Neural progenitor cell (in vitro differentiated cells): ENCODE measurements around the gene REV3L.

Source experiments
- EZH2phosphoT487 ChIP-seq: fragments of 200-600 bp; sonication (generic); IDR thresholded peaks from 2 replicates; pipeline ENCODE4 v1.6.1; 2017; ENCODE audit warnings: antibody characterized with exemption
- TF ChIP-seq, protein P1 (sequence below): fragments of 200-600 bp; sonication (generic); IDR thresholded peaks from 2 replicates; pipeline ENCODE4 v1.5.1; 2017; ENCODE audit warnings: antibody characterized with exemption, mild to moderate bottlenecking

DNA sequence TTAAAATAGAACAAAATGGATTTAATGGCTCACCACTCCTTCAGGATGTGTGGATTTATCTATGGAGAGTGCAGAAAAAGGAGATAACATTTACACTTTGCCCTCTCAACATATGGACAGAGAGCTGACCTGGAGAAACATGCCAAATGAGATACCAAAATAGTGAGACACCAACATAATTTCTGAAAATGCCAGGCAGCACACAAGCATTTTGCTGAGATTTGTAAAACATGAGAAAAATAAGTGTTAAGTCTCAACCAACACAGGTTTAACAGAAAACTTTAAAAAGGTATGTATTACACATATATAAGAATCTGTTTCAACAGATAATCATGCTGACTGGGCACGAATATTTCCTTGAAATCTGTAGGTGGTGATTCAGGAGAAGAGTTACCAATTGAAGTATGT, 145.2 kb downstream of the REV3L start:
- TF ChIP-seq, protein P1, sequence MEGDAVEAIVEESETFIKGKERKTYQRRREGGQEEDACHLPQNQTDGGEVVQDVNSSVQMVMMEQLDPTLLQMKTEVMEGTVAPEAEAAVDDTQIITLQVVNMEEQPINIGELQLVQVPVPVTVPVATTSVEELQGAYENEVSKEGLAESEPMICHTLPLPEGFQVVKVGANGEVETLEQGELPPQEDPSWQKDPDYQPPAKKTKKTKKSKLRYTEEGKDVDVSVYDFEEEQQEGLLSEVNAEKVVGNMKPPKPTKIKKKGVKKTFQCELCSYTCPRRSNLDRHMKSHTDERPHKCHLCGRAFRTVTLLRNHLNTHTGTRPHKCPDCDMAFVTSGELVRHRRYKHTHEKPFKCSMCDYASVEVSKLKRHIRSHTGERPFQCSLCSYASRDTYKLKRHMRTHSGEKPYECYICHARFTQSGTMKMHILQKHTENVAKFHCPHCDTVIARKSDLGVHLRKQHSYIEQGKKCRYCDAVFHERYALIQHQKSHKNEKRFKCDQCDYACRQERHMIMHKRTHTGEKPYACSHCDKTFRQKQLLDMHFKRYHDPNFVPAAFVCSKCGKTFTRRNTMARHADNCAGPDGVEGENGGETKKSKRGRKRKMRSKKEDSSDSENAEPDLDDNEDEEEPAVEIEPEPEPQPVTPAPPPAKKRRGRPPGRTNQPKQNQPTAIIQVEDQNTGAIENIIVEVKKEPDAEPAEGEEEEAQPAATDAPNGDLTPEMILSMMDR = no peak
- TF ChIP-seq EZH2phosphoT487 = no peak
